GM12891 (cell line): ENCODE results near the gene RBFOX2.

Source experiments
- POLR2A ChIP-seq: IDR thresholded peaks from 2 replicates; pipeline ENCODE4 v1.6.1; 2011; ENCODE audit warnings: low read depth, low read length, control low read depth
- POLR2AphosphoS5 ChIP-seq: IDR thresholded peaks from 2 replicates; pipeline ENCODE4 v1.6.1; 2011; ENCODE audit warnings: low read depth, low read length, control low read depth

DNA sequence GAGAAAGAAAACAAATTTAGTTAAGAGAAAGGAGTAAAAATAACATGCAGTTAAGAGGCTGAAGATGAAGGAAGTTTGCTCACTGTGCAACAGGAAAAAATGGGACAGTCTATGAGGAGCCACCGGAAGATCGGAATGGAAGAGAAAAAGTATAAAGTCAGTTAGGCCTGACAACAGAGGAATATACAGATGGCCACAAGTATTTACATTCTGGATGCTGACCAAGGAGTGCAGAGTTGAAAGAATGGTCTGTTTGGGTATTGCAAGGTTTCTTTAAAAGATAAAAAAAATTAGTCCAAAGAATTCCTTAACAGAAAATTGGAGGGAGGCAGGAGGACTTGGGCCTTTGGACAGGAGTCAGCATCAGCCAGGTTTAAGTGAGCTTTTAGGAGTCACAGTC lies 37.5 kb downstream of the RBFOX2 start:
- TF ChIP-seq POLR2A (no peak), POLR2AphosphoS5 (no peak)
